ENCODE data around the gene LRGUK. TPM values are rescaled to one million over a fixed set of nuclear protein-coding genes. Genes with fewer than 3 reads are reported as not detected.

LRGUK gene
- total RNA-seq, 1 experiment from 2014 or later = 1.9 TPM

- no peak for TF ChIP-seq PRDM15 (CRISPR knock-in tag; IDR thresholded peaks at IDR 0.05)
Measured at GRCh38 chr7:134307320-134307719, 180.2 kb downstream of the LRGUK start (continued).

- Mint-ChIP-seq H3K4me1 (no peaks in the 10 kb centered on the region), H3K36me3 (peaks cover 24% of the 10 kb centered on the region), H3K27ac (no peak overlapping the region), H3K9me3 (no peaks in the 10 kb centered on the region), H3K4me3 (no peak overlapping the region), H3K27me3 (ENCODE audit: low read depth) (no peaks in the 10 kb centered on the region)
- TF ChIP-seq SP1 (CRISPR knock-in tag; conservative IDR thresholded peaks at IDR 0.05) (no peak), TP53 (CRISPR knock-in tag; IDR thresholded peaks at IDR 0.05) (no peak), GABPB1 (CRISPR knock-in tag; IDR thresholded peaks at IDR 0.05) (no peak), ARID4B (CRISPR knock-in tag; IDR thresholded peaks at IDR 0.05; ENCODE audit: borderline replicate concordance) (no peak), FOXP1 (CRISPR knock-in tag; IDR thresholded peaks at IDR 0.05; ENCODE audit: borderline replicate concordance) (no peak), RELA (CRISPR knock-in tag; IDR thresholded peaks at IDR 0.05; ENCODE audit: borderline replicate concordance) (no peak), AFF4 (CRISPR knock-in tag; IDR thresholded peaks at IDR 0.05; ENCODE audit: borderline replicate concordance) (no peak), OVOL2 (CRISPR knock-in tag; IDR thresholded peaks at IDR 0.05; ENCODE audit: borderline replicate concordance) (no peak), JUN (CRISPR knock-in tag; IDR thresholded peaks at IDR 0.05) (no peak), E2F5 (CRISPR knock-in tag; IDR thresholded peaks at IDR 0.05) (no peak), ESRRA (CRISPR knock-in tag; IDR thresholded peaks at IDR 0.05; ENCODE audit: borderline replicate concordance) (no peak), ATF1 (CRISPR knock-in tag; IDR thresholded peaks at IDR 0.05) (no peak), ZBTB21 (CRISPR knock-in tag; IDR thresholded peaks at IDR 0.05; ENCODE audit: borderline replicate concordance) (no peak), ELF4 (CRISPR knock-in tag; IDR thresholded peaks at IDR 0.05; ENCODE audit: low read depth) (no peak), ZNF317 (CRISPR knock-in tag; IDR thresholded peaks at IDR 0.05; ENCODE audit: borderline replicate concordance, low read depth) (no peak), ZNF219 (CRISPR knock-in tag; IDR thresholded peaks at IDR 0.05; ENCODE audit: borderline replicate concordance) (no peak), ZNF512 (CRISPR knock-in tag; IDR thresholded peaks at IDR 0.05; ENCODE audit: borderline replicate concordance) (no peak), ZNF121 (CRISPR knock-in tag; IDR thresholded peaks at IDR 0.05) (no peak)
- ChIA-PET CTCF (no interaction called here), POLR2A (no interaction called here)
- no peak for DNase-seq (ENCODE audit: low spot score)
- ATAC-seq = no peak
Measured at GRCh38 chr7:134308548-134308947, 181.4 kb downstream of the LRGUK start.
